WTC11 (cell line): ENCODE measurements around the gene CXCL17.

Experiments
- MLX ChIP-seq: sonication (generic); formaldehyde crosslinking; IDR thresholded peaks from 2 replicates; pipeline ENCODE4 v1.8.1; 2023; ENCODE audit warnings: mild to moderate bottlenecking, missing genetic modification reagents, moderate library complexity
- TF ChIP-seq, protein P1 (sequence below): fragments of 200-600 bp; IDR thresholded peaks from 2 replicates; pipeline ENCODE4 v1.8.0; 2022; ENCODE audit warnings: antibody characterized with exemption

DNA sequence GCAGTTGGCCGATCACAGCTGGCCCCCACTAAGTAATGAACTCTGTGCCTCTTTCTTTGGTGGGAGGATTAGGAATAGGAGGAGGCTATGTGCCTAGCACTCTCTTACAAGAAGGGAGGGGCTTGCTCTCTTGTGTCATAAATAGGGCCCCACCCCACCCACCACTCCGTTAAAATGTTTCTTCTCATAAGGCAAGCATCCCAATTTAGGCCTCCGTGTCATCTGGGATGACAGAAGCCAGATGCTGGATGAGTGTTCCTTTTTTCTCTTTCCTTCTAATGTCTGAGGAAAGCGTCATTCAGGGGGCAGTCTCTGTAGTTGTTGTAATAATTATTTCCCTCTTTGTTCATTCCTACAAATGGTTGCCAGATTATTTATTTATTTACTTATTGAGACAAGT lies 15.4 kb downstream of the CXCL17 start, which contains the start of gene LIPE:
- TF ChIP-seq, protein P1, sequence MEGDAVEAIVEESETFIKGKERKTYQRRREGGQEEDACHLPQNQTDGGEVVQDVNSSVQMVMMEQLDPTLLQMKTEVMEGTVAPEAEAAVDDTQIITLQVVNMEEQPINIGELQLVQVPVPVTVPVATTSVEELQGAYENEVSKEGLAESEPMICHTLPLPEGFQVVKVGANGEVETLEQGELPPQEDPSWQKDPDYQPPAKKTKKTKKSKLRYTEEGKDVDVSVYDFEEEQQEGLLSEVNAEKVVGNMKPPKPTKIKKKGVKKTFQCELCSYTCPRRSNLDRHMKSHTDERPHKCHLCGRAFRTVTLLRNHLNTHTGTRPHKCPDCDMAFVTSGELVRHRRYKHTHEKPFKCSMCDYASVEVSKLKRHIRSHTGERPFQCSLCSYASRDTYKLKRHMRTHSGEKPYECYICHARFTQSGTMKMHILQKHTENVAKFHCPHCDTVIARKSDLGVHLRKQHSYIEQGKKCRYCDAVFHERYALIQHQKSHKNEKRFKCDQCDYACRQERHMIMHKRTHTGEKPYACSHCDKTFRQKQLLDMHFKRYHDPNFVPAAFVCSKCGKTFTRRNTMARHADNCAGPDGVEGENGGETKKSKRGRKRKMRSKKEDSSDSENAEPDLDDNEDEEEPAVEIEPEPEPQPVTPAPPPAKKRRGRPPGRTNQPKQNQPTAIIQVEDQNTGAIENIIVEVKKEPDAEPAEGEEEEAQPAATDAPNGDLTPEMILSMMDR, result no peak
- TF ChIP-seq MLX (CRISPR knock-in tag), result no peak
